K562 (cell line): ENCODE data around the gene DOLK. TPM values are rescaled to one million over a fixed set of nuclear protein-coding genes. Genes with fewer than 3 reads are reported as not detected.

Experiments used
- ETV6 ChIP-seq, 3 experiments: fragments of 150-350 bp in 1 of 3; sonication (generic) in 1 of 3; formaldehyde crosslinking in 1 of 3; IDR thresholded peaks; 2 replicates each; pipeline versions ENCODE4 v1.6.1 to v1.8.0; 2014 to 2022; ENCODE audit warnings: borderline replicate concordance in 2 of 3, low read depth in 2 of 3, antibody characterized with exemption in 1 of 3, low read length in 1 of 3, mild to moderate bottlenecking in 1 of 3, missing genetic modification reagents in 1 of 3
- FIP1L1 ChIP-seq: fragments of 200-400 bp; formaldehyde crosslinking; IDR thresholded peaks from 2 replicates; pipeline ENCODE4 v1.6.1; 2018; ENCODE audit warnings: mild to moderate bottlenecking, low read depth, low read length; ENCODE audit not compliant: poor library complexity, severe bottlenecking
- POLR3G ChIP-seq: IDR thresholded peaks from 2 replicates; pipeline ENCODE4 v1.6.1; 2011; ENCODE audit not compliant: insufficient read length, insufficient replicate concordance; ENCODE audit errors: extremely low read depth
- RBM15 ChIP-seq: fragments of 200-400 bp; formaldehyde crosslinking; IDR thresholded peaks from 2 replicates; pipeline ENCODE4 v1.6.1; 2018; ENCODE audit warnings: mild to moderate bottlenecking, low read length, moderate library complexity; ENCODE audit not compliant: insufficient read depth
- ZNF253 ChIP-seq: fragments of 250-450 bp; sonication (Bioruptor Pico); conservative IDR thresholded peaks from 2 replicates; pipeline ENCODE4 v1.6.1; 2021; ENCODE audit warnings: mild to moderate bottlenecking
- polyA plus RNA-seq, 8 experiments: library from polyadenylated mRNA; depleted of rRNA in 4 of 8; stranded (reverse) in 5 of 8; unstranded in 3 of 8; fragments of >200 nt; fragmentation: Nextera tagmentation in 2 of 8; fragmentation: Illumina TruSeq in 1 of 8; extraction: Ambion mirVana in 2 of 8; extraction: Trizol in 1 of 8; gene quantifications; 2 replicates each; pipeline versions ENCODE4 v1.2.1 to v1.2.3, GENCODE V29; 2011 to 2014; ENCODE audit warnings: inconsistent platforms in 1 of 8, missing spikeins in 1 of 8
- total RNA-seq, 7 experiments: library from RNA; depleted of rRNA in 6 of 7; stranded (reverse); fragments of >200 nt in 6 of 7; fragmentation: Illumina TruSeq in 2 of 7; extraction: Trizol in 2 of 7; gene quantifications; 2 replicates each; pipeline versions ENCODE4 v1.2.1 to v1.2.3, GENCODE V29; 2011 to 2021; ENCODE audit warnings: low replicate concordance in 1 of 7
- TF ChIP-seq, protein P1 (sequence below): fragments of 450-650 bp; IDR thresholded peaks from 2 replicates; pipeline ENCODE4 v1.6.1; 2018; ENCODE audit warnings: mild to moderate bottlenecking, low read depth; ENCODE audit not compliant: partially characterized antibody
- TF ChIP-seq, protein P2 (sequence below): fragments of 450-650 bp; IDR thresholded peaks from 2 replicates; pipeline ENCODE4 v1.6.1; 2016; ENCODE audit warnings: borderline replicate concordance
- TF ChIP-seq, protein P3 (sequence below): fragments of 450-650 bp; formaldehyde crosslinking; IDR thresholded peaks from 2 replicates; pipeline ENCODE4 v1.4.0; 2022; ENCODE audit warnings: missing genetic modification characterization

The DOLK gene
- total and polyA plus RNA-seq, 9 of the 15 experiments (the other 6 are each of a cell fraction or from before 2014, with no cell fraction given), result 2.6 to 14.2 (median 11.7) TPM

DNA sequence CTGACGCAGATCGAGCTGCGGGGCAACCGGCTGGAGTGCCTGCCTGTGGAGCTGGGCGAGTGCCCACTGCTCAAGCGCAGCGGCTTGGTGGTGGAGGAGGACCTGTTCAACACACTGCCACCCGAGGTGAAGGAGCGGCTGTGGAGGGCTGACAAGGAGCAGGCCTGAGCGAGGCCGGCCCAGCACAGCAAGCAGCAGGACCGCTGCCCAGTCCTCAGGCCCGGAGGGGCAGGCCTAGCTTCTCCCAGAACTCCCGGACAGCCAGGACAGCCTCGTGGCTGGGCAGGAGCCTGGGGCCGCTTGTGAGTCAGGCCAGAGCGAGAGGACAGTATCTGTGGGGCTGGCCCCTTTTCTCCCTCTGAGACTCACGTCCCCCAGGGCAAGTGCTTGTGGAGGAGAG, 31.2 kb downstream of the DOLK start (continued):
- TF ChIP-seq, protein P1, sequence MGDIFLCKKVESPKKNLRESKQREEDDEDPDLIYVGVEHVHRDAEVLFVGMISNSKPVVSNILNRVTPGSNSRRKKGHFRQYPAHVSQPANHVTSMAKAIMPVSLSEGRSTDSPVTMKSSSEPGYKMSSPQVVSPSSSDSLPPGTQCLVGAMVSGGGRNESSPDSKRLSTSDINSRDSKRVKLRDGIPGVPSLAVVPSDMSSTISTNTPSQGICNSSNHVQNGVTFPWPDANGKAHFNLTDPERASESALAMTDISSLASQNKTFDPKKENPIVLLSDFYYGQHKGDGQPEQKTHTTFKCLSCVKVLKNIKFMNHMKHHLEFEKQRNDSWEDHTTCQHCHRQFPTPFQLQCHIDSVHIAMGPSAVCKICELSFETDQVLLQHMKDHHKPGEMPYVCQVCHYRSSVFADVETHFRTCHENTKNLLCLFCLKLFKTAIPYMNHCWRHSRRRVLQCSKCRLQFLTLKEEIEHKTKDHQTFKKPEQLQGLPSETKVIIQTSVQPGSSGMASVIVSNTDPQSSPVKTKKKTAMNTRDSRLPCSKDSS, result no peak
- TF ChIP-seq, protein P2, sequence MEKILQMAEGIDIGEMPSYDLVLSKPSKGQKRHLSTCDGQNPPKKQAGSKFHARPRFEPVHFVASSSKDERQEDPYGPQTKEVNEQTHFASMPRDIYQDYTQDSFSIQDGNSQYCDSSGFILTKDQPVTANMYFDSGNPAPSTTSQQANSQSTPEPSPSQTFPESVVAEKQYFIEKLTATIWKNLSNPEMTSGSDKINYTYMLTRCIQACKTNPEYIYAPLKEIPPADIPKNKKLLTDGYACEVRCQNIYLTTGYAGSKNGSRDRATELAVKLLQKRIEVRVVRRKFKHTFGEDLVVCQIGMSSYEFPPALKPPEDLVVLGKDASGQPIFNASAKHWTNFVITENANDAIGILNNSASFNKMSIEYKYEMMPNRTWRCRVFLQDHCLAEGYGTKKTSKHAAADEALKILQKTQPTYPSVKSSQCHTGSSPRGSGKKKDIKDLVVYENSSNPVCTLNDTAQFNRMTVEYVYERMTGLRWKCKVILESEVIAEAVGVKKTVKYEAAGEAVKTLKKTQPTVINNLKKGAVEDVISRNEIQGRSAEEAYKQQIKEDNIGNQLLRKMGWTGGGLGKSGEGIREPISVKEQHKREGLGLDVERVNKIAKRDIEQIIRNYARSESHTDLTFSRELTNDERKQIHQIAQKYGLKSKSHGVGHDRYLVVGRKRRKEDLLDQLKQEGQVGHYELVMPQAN, result no peak
- TF ChIP-seq RBM15 (no peak), FIP1L1 (no peak), POLR3G (no peak), ETV6 (IDR thresholded peaks at IDR 0.05; ENCODE audit: borderline replicate concordance in 1 of 2, low read depth in 2 of 2, low read length in 1 of 2) (no peak), ETV6 (CRISPR knock-in tag; IDR thresholded peaks at IDR 0.05; ENCODE audit: borderline replicate concordance) (no peak), ZNF253 (CRISPR knock-in tag) (no peak)
- TF ChIP-seq, protein P3, sequence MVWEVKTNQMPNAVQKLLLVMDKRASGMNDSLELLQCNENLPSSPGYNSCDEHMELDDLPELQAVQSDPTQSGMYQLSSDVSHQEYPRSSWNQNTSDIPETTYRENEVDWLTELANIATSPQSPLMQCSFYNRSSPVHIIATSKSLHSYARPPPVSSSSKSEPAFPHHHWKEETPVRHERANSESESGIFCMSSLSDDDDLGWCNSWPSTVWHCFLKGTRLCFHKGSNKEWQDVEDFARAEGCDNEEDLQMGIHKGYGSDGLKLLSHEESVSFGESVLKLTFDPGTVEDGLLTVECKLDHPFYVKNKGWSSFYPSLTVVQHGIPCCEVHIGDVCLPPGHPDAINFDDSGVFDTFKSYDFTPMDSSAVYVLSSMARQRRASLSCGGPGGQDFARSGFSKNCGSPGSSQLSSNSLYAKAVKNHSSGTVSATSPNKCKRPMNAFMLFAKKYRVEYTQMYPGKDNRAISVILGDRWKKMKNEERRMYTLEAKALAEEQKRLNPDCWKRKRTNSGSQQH (CRISPR knock-in tag), result no peak
